NB4 (cell line): ENCODE results near the gene SLC34A3.

Experiments used
- MAX ChIP-seq: IDR thresholded peaks from 2 replicates; pipeline ENCODE4 v1.6.1; 2011; ENCODE audit warnings: low read depth, low read length
- MYC ChIP-seq: IDR thresholded peaks from 2 replicates; pipeline ENCODE4 v1.6.1; 2011; ENCODE audit warnings: low read depth, low read length
- TF ChIP-seq, protein P1 (sequence below): IDR thresholded peaks from one replicate; pipeline ENCODE4 v1.5.1; 2012; ENCODE audit warnings: low read depth, low read length

- TF ChIP-seq MYC (no peak), MAX (no peak)
- TF ChIP-seq, protein P1, sequence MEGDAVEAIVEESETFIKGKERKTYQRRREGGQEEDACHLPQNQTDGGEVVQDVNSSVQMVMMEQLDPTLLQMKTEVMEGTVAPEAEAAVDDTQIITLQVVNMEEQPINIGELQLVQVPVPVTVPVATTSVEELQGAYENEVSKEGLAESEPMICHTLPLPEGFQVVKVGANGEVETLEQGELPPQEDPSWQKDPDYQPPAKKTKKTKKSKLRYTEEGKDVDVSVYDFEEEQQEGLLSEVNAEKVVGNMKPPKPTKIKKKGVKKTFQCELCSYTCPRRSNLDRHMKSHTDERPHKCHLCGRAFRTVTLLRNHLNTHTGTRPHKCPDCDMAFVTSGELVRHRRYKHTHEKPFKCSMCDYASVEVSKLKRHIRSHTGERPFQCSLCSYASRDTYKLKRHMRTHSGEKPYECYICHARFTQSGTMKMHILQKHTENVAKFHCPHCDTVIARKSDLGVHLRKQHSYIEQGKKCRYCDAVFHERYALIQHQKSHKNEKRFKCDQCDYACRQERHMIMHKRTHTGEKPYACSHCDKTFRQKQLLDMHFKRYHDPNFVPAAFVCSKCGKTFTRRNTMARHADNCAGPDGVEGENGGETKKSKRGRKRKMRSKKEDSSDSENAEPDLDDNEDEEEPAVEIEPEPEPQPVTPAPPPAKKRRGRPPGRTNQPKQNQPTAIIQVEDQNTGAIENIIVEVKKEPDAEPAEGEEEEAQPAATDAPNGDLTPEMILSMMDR = no peak
Observed at GRCh38 chr9:137192859-137193258, 37.8 kb upstream of the SLC34A3 start.
